Liver (tissue), 3 donors: ENCODE results near the gene ALG1.
"Not testable (repeated sequence)": the region's sequence is repeated elsewhere in the genome, so short reads cannot be mapped to it uniquely, and the experiment has no call there.

Experiments
- EGR1 ChIP-seq, 2 donors: IDR thresholded peaks; 2 replicates each; pipeline ENCODE4 v1.6.1; 2016 to 2018; ENCODE audit warnings: antibody characterized with exemption in 2 of 2, low read depth in 2 of 2
- FOXA1 ChIP-seq: IDR thresholded peaks from 2 replicates; pipeline ENCODE4 v1.6.1; 2016; ENCODE audit warnings: antibody characterized with exemption
- HNF4G ChIP-seq: IDR thresholded peaks from 2 replicates; pipeline ENCODE4 v1.6.1; 2016; ENCODE audit warnings: antibody characterized with exemption
- JUND ChIP-seq, 2 donors: IDR thresholded peaks; 2 replicates each; pipeline ENCODE4 v1.6.1; 2016; ENCODE audit warnings: antibody characterized with exemption in 2 of 2
- REST ChIP-seq: IDR thresholded peaks from 2 replicates; pipeline ENCODE4 v1.6.1; 2016; ENCODE audit warnings: antibody characterized with exemption, mild to moderate bottlenecking
- RXRA ChIP-seq, 2 donors: IDR thresholded peaks; 2 replicates each; pipeline ENCODE4 v1.6.1; 2017 to 2018; ENCODE audit warnings: antibody characterized with exemption in 2 of 2, mild to moderate bottlenecking in 1 of 2
- SP1 ChIP-seq: IDR thresholded peaks from 2 replicates; pipeline ENCODE4 v1.6.1; 2018; ENCODE audit warnings: antibody characterized with exemption, mild to moderate bottlenecking
- TAF1 ChIP-seq: conservative IDR thresholded peaks from 2 replicates; pipeline ENCODE4 v1.6.1; 2016; ENCODE audit warnings: antibody characterized with exemption, mild to moderate bottlenecking
- ZBTB33 ChIP-seq: IDR thresholded peaks from 2 replicates; pipeline ENCODE4 v1.6.1; 2016; ENCODE audit warnings: antibody characterized with exemption
- TF ChIP-seq, protein P1 (sequence below): fragments of 150-350 bp; IDR thresholded peaks from 2 replicates; pipeline ENCODE4 v1.5.1; 2017; ENCODE audit warnings: improper control_type of control experiment, low read depth, low read length; ENCODE audit not compliant: missing input control
- TF ChIP-seq, protein P2 (sequence below): IDR thresholded peaks from 2 replicates; pipeline ENCODE4 v1.6.1; 2016; ENCODE audit warnings: antibody characterized with exemption
- TF ChIP-seq, protein P3 (sequence below): IDR thresholded peaks from 2 replicates; pipeline ENCODE4 v1.6.1; 2016; ENCODE audit warnings: antibody characterized with exemption
- donor health status: healthy.
- donor health status: healthy.

- TF ChIP-seq, protein P1, sequence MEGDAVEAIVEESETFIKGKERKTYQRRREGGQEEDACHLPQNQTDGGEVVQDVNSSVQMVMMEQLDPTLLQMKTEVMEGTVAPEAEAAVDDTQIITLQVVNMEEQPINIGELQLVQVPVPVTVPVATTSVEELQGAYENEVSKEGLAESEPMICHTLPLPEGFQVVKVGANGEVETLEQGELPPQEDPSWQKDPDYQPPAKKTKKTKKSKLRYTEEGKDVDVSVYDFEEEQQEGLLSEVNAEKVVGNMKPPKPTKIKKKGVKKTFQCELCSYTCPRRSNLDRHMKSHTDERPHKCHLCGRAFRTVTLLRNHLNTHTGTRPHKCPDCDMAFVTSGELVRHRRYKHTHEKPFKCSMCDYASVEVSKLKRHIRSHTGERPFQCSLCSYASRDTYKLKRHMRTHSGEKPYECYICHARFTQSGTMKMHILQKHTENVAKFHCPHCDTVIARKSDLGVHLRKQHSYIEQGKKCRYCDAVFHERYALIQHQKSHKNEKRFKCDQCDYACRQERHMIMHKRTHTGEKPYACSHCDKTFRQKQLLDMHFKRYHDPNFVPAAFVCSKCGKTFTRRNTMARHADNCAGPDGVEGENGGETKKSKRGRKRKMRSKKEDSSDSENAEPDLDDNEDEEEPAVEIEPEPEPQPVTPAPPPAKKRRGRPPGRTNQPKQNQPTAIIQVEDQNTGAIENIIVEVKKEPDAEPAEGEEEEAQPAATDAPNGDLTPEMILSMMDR: not testable (repeated sequence)
- TF ChIP-seq SP1; JUND (IDR thresholded peaks at IDR 0.05); REST; FOXA1; HNF4G; ZBTB33; RXRA (IDR thresholded peaks at IDR 0.05); TAF1; EGR1 (IDR thresholded peaks at IDR 0.05; ENCODE audit: low read depth in 2 of 2): not testable (repeated sequence)
- TF ChIP-seq, protein P2, sequence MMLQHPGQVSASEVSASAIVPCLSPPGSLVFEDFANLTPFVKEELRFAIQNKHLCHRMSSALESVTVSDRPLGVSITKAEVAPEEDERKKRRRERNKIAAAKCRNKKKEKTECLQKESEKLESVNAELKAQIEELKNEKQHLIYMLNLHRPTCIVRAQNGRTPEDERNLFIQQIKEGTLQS: not testable (repeated sequence)
- TF ChIP-seq, protein P3, sequence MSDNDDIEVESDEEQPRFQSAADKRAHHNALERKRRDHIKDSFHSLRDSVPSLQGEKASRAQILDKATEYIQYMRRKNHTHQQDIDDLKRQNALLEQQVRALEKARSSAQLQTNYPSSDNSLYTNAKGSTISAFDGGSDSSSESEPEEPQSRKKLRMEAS: not testable (repeated sequence)
Measured at GRCh38 chr16:5080996-5081395, 9.4 kb downstream of the ALG1 start.
